ENCODE measurements around the gene KY. TPM values are rescaled to one million over a fixed set of nuclear protein-coding genes. Genes with fewer than 3 reads are reported as not detected.
"Not testable (repeated sequence)": the region's sequence is repeated elsewhere in the genome, so short reads cannot be mapped to it uniquely, and the experiment has no call there.

Gene KY
- total RNA-seq, 1 donor from 2014 or later = 1.7 TPM

DNA sequence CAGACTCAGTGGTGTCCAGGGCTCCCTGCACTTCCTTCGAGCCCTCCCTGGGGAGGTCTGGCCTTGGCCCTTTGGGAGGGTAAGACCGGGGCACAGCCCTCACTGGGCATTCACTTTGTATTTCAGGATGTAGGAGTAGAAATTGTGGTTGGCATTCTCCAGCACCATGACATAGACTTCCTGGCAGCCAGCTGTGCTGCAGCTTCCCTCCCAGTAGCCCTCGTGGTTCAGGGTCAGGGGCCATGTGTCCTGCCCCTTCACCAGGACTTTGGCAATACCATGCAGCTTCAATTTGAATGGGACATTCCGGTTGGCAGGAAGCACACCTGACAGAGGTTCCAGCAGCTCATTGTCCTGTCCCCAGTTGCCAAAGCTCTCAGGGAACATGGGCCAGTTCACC, 47.3 kb downstream of the KY start:
- no peak for DNase-seq (ENCODE audit: low spot score)

DNA sequence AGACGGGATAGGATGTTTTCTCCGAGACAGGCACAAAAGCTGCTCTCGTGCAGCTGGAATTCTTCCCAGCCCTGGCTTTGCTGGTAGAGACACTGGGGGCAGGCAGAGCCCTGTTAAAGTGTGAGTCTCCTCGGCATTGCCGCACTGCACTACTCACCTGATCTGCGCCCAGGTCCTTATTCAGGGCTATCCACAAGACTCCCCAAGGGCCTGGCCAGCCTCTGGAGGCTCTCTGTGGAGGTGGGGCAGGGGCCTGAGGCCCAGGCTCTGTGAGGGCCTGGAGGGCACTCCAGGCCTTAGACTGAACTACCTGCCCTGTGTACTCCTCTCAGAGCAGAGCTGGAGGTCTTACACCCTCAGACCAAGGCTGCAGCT, 48.4 kb downstream of the KY start:
- DNase-seq (ENCODE audit: low spot score) = no peak

DNA sequence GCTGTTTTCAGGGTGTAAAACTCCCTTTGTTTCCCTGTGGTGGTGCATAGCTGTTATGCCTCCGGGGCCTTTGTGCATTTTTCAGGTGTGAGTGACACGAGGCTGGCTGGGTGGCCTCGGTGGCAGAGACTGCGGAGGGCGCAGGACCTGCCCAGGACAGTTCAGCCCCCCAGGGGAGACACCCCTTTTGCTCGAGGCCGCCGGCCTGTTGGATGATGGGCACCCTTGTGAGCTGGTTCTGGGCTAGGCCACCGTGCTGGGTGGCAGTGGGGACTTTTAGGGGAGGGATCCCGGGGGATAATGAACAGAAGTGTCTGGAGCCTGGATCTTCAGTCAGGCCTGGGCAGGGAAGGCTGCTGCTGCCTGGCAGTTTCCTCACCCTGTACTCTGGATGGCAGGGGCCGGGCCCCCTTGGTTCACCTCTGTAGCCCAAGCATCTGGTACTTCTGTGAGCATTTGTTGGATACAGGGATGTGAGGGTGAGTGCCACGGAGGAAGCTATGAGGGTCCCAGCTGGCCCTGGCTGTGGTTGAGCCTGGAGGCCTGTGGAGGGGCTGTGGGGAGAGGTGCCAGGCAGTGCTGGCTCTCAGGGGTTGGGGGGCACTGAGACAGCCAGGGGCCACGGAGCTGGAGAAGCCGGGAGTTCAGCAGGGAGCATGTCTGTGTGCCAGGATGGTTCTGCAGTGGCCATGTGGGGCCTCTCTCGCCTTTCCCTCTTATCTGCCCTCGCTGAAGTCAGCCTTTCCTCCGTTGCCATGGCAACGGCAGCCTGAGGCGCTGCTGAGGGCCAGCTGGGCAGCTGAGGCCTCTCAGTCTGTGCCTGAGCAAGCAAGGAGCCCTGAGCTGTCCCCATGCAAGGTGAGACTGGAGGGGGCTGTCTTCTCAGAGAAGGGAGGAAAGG, 49.0 kb downstream of the KY start:
- peak; percentile 80 for DNase-seq (ENCODE audit: low spot score)

DNA sequence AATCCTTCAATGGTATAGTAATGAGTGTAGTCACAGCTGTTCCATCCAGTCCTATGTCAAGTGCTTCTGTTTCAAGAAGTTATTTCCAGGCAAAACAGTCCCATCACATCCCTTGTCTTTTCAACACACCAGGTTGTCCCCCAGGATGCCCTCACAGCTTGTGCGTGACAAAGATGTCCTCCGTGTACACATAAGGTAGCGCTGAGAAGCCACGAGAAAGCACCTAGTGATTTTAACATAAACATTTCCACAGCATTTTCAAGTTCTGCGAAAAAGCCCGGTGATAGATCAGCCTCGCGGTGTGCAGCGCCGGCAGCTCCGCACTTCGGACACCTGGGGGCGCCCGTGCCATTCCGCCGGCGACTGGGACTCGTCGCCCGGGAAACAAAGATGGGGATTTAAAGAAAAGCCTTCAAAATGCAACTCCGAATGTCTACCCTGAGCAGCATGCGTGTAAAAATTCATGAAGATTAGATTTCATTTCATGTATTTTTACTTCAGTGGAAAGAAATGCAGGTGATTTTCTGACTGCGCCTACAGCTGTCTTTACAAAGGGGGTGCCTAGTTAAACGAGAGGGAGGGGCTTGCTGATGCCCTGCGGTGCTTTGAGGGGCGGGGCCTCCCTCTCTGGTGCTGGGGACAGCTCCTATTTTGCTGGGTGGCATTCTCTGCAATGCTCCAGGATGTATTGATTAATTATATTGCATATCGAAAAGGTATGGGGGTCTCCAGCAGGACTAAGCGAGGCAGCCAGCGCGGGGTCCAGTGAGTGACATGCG, 49.9 kb downstream of the KY start:
- peak; percentile 81 for DNase-seq (ENCODE audit: low spot score)

DNA sequence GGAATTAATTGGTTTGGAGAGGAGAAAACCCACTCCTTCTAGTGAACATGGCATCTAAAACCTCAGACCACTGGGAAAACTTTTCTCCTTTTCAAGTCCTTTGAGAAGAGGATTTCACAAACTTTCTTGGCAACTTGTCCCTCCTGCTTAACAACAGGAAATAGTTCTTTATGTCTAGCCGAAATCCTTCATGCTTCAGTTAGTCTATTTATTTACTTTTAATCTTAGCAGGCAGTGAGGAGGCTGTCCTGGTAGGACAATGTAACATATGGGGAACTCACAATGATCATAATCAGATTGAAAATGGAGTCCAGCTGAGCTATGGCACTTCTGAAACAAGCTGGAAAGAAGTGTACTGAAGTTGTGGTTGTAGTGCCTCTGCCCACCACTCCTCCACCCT, 50.6 kb downstream of the KY start:
- DNase-seq (ENCODE audit: low spot score) = no peak

DNA sequence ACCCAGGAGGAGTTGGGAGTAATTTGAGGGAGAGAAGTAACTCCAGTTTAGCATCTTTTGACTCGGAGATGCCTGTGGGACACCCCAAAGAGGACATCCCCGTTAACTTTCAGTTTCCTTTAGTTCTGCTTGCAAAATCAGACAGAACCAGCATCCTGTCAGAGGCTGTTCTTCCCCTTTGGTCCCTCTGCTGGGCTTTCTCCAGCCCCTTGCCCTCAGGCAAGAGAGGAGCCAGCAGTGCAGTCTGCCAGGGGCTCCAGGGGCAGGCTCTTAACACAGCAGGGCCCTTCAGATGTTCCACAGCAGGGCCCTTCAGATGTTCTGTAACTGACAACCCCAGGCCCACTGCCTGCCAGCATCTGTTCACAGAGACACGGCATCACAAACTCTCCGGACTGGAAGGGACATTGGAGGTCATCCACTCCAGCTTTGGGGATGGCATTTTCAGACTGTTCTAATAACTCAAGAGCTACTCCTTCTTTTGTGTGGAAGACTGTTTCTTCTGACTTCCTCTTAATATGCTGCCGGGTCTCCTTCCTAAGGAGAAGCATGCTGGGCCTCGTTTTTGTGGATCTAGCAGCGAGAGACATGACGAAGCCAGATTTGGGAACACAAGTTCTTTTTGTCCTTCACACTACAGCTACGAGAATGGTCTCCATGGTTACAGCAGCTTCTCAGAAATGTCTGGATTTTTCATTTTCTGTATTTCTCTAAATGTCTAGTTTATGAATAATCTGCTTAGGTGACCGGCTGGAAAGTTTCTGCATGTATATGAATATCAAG, 51.9 kb downstream of the KY start:
- no peak for DNase-seq (ENCODE audit: low spot score)

DNA sequence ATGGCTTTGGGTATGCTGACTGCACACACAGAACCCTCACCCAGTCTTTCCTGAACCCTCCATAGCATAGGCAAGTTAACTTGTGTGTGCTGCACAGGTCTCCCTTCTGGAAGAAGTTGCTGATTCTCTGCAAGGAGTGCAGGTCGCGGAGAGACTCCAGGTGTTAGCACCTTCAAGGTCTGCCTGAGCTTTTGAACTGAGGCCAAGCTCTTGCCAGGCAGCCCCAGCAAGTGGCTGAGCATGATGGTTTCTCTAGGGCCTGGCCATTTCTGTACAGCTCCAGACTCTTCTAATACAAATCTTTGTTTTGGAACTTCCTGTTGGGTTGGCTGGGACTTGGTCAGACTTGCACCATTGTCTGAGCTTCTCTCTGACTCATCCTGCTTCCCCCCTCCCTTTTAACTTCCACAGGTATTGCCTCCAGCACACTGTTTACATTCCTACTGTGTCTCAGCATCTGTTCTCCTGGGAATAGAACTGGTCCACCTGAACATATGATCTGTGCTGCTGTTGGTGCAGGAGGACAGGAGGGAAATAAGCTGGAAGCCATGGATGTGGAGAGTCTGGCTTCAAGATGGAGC, 53.3 kb downstream of the KY start:
- no peak for DNase-seq (ENCODE audit: low spot score)

DNA sequence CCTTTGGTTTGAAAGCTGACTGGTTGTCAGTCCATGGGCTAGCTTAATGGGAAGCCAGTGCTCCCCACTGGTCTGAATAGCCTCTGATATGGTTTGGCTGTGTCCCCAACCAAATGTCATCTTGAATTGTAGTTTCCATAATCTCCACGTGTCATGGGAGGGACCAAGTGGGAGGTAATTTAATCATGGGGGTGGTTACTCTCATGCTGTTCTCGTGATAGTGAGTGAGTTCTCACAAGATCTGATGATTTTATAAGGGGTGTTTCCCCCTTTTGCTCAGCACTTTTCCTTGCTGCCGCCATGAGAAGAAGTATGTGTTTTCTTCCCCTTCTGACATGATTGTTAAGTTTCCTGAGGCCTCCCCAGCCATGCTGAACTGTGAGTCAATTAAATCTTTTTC, 55.8 kb downstream of the KY start:
- DNase-seq (ENCODE audit: low spot score) = not testable (repeated sequence)

DNA sequence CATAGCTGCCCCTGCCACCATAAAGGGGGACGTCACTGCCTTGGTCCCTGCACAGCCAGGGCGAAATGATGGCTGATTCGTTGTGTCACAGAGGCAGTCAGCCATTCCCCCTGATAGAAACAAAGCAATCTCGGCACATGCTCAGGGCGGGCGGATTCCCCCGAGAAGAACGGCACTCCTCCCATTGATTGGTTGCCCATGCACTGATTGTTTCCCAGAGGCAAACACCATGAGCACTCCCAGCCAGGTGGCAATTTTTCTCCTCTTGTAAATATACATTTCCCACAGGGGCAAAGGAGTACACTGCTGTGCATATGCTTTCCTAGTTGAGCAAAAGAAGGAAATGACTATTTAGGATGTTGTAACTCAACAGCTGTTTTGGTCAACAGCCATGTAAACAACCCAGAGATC, 56.5 kb downstream of the KY start:
- no peak for DNase-seq (ENCODE audit: low spot score)

DNA sequence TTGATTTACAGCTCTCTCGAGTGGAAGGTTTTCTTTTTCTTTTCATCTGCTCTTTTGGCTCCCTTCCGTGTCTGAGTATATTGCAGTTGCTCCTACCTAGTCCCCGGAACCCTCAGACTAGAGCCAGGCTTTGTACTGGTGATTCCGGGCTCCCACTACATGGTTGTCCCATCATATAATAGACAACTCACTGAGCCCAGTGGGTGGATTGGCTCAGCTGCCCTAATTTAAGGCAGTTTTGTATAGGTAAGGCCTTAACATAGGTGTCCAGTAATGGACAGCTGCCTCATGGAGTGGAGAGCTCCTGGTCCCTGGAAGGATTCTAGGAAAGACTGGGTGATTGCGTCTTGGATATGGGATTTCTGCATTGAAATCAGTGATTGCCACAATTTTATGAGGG, 58.0 kb downstream of the KY start:
- no peak for DNase-seq (ENCODE audit: low spot score)

DNA sequence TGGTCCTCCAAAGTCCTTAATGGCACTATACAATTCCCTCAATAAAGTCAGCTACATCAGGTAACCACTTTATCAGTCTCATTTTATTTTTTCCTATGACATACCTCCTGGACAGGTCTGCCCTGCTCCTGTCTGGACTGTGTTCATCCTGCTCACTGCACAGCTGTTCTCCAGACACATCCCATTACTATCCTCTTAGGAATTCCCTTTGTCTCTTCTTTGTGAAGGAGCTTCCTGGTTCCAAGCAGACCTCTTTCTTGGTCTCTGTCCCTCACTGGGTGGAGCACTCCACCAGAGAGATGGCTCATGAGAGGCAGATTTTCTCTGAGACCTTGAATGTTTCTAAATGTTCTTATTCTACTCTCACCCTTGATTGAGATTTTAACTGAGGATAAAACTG, 60.1 kb downstream of the KY start:
- no peak for DNase-seq (ENCODE audit: low spot score)

DNA sequence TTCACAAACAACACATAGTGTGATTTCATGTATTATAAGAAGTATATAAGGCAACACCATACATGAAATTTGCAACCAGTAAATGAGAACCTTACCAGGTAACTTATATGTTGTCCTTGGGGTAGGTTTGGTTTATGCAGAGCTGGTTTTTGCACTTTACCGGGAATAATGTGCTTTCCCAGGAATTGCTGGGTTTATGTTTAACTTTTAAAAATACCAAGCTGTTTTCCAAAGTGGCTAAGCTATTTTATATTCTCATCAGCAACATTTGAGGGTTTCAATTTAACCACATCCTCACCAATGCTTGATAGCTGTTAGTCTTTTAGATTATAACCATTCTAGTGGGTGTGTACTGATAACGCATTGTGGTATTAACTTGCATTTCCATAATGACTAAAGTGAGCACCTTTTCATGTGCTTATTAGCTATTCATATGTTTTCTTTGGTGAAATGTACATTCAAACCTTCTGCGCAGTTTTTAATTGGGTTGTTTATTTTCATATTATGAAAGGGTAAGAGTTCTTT, 71.6 kb downstream of the KY start:
- no peak for DNase-seq (ENCODE audit: low spot score)

DNA sequence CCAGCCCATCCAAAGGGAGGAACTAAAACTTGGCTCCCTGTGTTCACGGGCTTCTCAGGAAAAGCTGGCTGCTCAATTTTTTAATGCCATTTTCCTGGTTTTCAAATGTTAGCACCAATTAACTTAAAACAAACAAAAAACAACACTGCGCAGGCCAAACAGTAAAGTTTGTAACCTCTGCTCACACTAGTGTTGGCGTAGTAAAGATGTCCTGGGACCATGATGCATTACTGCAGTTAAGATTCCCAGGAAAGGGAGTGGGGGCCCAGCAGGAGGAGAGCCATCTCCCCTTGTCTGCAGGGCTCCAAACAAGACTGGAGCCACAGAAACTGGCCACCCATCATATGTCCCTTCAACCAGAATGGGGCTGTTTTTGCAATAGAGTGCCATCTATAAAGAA, 74.0 kb downstream of the KY start:
- no peak for DNase-seq (ENCODE audit: low spot score)

DNA sequence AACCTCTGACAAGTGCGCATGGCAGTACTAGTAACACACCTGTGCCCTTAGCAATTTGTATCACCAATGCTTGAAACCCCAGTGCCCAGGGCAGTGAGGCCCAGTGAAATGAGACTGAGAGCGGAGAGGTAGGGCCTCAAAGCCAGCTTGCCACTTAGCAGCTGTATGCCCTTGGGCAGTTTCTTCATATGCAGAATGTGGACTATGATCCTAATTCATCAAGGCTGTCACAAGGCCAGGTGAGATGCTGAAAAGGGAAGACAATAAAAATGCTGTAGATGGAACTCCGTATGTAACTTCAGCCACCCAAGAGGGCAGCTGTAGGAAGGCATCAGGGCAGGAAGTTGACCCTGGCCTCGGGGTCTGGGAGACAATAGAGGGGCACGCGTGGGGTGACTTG, 74.4 kb downstream of the KY start:
- DNase-seq (ENCODE audit: low spot score) = no peak

DNA sequence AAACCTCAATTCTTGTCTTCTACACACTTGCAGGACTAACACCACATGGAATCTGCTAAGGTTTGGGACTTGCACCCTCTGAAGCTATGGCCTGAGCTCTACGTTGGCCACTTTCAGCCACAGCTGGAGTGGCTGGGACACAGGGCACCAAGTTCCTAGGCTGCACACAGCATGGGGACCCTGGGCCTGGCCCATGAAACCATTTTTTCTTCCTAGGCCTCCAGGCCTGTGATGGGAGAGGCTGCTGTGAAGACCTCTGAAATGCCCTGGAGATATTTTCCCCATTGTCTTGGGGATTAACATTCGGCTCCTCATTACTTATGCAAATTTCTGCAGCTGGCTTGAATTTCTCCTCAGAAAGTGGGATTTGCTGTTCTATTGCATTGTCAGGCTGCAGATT, 80.9 kb downstream of the KY start:
- DNase-seq (ENCODE audit: low spot score) = not testable (repeated sequence)

DNA sequence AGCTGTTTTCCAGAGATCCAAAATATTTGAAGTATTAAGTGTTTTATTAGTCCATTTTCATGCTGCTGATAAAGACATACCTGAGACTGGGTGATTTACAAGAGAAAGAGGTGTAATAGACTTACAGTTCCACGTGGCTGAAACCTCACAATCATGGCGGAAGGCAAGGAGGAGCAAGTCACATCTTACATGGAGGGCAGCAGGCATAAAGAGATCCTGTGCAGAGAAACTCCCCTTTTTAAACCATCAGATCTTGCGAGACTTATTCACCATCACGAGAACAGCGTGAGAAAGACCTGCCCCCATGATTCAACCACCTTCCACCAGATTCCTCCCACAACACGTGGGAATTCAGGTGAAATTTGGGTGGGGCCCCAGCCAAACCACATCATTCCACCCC, 82.0 kb downstream of the KY start:
- no peak for DNase-seq (ENCODE audit: low spot score)

DNA sequence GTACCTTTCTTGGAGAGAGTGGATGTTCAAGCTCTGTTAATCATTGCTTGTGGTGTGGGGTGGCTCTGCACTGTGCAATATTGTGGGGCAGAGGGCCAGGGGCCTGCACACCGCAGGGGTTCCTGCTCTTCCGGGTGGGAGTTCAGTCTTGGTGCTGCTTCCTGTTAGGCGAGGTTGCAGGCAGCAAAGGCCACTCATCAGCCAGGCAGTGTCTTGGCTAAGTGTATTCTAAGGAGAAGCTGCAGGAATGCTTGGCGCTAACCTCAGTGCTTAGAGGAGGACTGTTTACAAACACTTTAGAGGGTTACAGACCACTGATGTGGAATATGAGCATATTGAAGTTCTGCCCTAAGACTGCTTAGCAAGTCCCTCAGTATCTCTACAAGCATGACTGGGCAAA, 83.2 kb downstream of the KY start:
- DNase-seq (ENCODE audit: low spot score) = no peak

DNA sequence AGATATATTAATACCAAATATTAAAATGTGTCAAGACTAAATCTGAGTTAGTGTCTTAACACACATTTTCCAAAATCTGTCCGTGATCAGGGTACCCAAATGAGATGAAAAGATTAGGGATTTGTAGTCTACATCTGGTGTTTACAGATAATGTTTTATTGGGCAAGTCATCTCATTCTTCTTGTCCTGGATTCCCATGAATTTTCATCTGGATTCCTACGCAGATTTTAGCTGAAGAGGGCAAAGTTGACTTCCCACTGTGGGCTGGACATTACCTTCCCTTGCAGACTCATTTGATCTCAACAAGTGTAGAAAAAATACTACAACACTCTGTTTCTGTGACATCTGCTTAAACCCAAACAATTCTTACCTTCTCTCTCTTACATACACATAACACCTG, 85.8 kb downstream of the KY start:
- DNase-seq (ENCODE audit: low spot score) = no peak

DNA sequence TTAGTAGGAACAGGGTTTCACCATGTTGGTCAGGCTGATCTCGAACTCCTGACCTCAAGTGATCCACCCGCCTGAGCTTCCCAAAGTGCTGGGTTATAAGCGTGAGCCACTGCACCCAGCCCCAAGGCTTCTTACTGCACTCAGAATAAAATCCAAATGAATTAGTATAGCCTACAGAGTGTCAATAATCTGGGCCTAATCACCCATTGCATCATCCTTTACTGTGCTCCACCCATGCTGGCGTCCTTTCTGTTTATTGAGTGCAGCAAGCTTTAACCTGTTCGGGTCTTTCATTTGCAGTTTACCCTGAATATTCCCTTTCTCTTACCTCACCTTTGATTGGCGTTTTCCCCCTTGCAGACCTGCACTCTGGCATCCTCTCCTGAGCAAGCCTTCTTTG, 87.2 kb downstream of the KY start:
- DNase-seq (ENCODE audit: low spot score) = no peak

DNA sequence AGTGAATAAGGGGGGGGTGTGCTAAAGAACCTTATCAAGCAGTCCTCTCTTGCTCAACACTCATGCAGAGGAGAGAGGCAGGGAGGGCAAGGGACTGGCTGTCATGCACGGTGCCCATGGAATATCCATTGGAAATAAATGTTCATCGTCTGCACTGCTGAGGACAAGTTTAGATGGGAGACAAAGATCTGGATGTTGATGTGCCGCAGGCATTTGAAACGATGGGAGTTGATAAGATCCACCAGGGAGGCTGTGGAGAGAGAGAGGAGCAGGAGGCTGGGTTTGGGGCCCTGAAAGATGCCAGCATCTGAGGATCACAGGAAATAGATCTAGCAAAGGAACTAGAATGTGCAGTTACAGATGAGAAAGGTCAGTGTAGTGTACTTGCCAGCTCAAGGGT, 88.8 kb downstream of the KY start:
- DNase-seq (ENCODE audit: low spot score) = no peak

DNA sequence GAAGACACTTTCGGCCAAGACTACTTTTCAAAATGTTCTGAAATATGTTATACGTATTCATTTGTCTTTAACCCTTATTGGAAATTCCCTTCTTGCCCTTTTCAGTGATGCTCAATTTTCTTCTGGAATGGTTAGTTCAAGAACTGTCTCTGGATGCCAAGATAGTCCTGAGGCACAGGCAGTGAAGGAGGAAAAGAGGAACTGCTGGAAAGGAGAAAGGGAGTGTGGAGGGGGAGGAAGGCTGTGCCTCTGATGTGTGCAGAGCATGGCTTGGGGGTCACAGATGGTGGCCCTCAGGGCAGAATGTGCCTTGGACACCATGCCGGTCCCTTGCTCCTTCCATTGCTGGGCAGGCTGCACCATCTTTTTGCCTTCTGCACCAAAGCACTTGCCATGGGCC, 91.2 kb downstream of the KY start:
- DNase-seq (ENCODE audit: low spot score) = no peak
